SH-SY5Y (cell line): Measurements from ENCODE around the gene ZNF655.

Source experiments
- GATA2 ChIP-seq: IDR thresholded peaks from 2 replicates; pipeline ENCODE4 v1.6.1; 2011; ENCODE audit warnings: mild to moderate bottlenecking, low read depth, low read length
- GATA3 ChIP-seq: IDR thresholded peaks from 2 replicates; pipeline ENCODE4 v1.6.1; 2011; ENCODE audit warnings: low read depth, mild to moderate bottlenecking, low read length, moderate library complexity

- TF ChIP-seq GATA2, result no peak
- TF ChIP-seq GATA3, result no peak
Measured at GRCh38 chr7:99622596-99622995, 64.2 kb downstream of the ZNF655 start.
